PC-9 (cell line): ENCODE results near the gene ERC1. TPM values are rescaled to one million over a fixed set of nuclear protein-coding genes. Genes with fewer than 3 reads are reported as not detected.

ENCODE experiments used
- BruUV-seq: library from RNA; stranded (reverse); fragments of 400-500 nt; replicated peaks from 2 replicates; lab custom pipeline; 2021; lab: Mats Ljungman, UMichigan
- CTCF ChIA-PET: fragments of 300-600 bp; sonication (Branson Sonifier 250); formaldehyde crosslinking; loops from one replicate; lab custom pipeline; 2022; ENCODE audit warnings: antibody characterized with exemption; lab: Charles Lee
- POLR2A ChIA-PET: fragments of 300-600 bp; sonication (Branson Sonifier 250); formaldehyde crosslinking; loops from one replicate; lab custom pipeline; 2022; ENCODE audit warnings: antibody characterized with exemption; ENCODE audit not compliant: unreplicated experiment; lab: Charles Lee
- DNase-seq, 2 experiments: peaks; one replicate each; pipeline versions ENCODE4 v3.0.0 to v3.0.0-alpha.2; 2015 to 2022; ENCODE audit warnings: mixed read lengths in 1 of 2
- H2AFZ ChIP-seq: fragments of 200-600 bp; sonication (generic); 2 replicates; pipeline ENCODE4 v1.8.1; 2017; ENCODE audit warnings: antibody characterized with exemption
- H3F3A ChIP-seq: fragments of 200-600 bp; sonication (generic); 2 replicates; pipeline ENCODE4 v1.8.1; 2017; ENCODE audit warnings: antibody characterized with exemption, mild to moderate bottlenecking, low read depth; ENCODE audit not compliant: insufficient read depth
- H3K27ac ChIP-seq: fragments of 200-600 bp; sonication (generic); 2 replicates; pipeline ENCODE4 v1.6.1; 2016; ENCODE audit warnings: mixed run types
- H3K27me3 ChIP-seq: fragments of 200-600 bp; sonication (generic); 2 replicates; pipeline ENCODE4 v1.6.1; 2016; ENCODE audit warnings: low read depth, mixed run types; ENCODE audit not compliant: insufficient read depth
- H3K36me3 ChIP-seq: fragments of 200-600 bp; sonication (generic); 2 replicates; pipeline ENCODE4 v1.6.1; 2016; ENCODE audit warnings: low read depth, mixed run types
- H3K4me1 ChIP-seq: fragments of 200-600 bp; sonication (generic); replicated peaks from 2 replicates; pipeline ENCODE4 v1.6.1; 2016; ENCODE audit warnings: mixed run types; ENCODE audit not compliant: insufficient read depth
- H3K4me2 ChIP-seq: fragments of 200-600 bp; sonication (generic); 2 replicates; pipeline ENCODE4 v1.6.1; 2017; ENCODE audit warnings: mixed run types
- H3K4me3 ChIP-seq: fragments of 200-600 bp; sonication (generic); 2 replicates; pipeline ENCODE4 v1.6.1; 2016; ENCODE audit warnings: mixed run types
- H3K79me2 ChIP-seq: fragments of 200-600 bp; sonication (generic); 2 replicates; pipeline ENCODE4 v1.6.1; 2017; ENCODE audit warnings: low read depth, mixed run types
- H3K9me2 ChIP-seq: fragments of 200-600 bp; sonication (generic); 2 replicates; pipeline ENCODE4 v1.8.1; 2017; ENCODE audit warnings: mild to moderate bottlenecking; ENCODE audit not compliant: insufficient read depth
- H3K9me3 ChIP-seq: fragments of 200-600 bp; sonication (generic); 2 replicates; pipeline ENCODE4 v1.8.1; 2016; ENCODE audit warnings: low read depth; ENCODE audit not compliant: insufficient read depth
- H4K20me1 ChIP-seq: fragments of 200-600 bp; sonication (generic); 2 replicates; pipeline ENCODE4 v1.8.1; 2017; ENCODE audit not compliant: insufficient read depth
- CTCF ChIP-seq: fragments of 200-600 bp; sonication (generic); conservative IDR thresholded peaks from 2 replicates; pipeline ENCODE4 v1.6.1; 2017; ENCODE audit warnings: mixed run types, antibody characterized with exemption, mild to moderate bottlenecking, moderate library complexity
- EZH2 ChIP-seq: fragments of 200-600 bp; sonication (generic); IDR thresholded peaks from 2 replicates; pipeline ENCODE4 v1.8.0; 2017; ENCODE audit warnings: antibody characterized with exemption, low read depth
- intact Hi-C: fragments of 100-400 bp; cut with micrococcal nuclease; formaldehyde crosslinking; loops from one replicate; pipeline ENCODE4 v1.10.0; 2022; ENCODE audit not compliant: unreplicated experiment
- total RNA-seq: library from RNA; stranded (reverse); gene quantifications from 2 replicates; pipeline ENCODE4 v1.2.3, GENCODE V29; 2021

The ERC1 gene
- total RNA-seq, 1 experiment from 2014 or later = 52.0 TPM

DNA sequence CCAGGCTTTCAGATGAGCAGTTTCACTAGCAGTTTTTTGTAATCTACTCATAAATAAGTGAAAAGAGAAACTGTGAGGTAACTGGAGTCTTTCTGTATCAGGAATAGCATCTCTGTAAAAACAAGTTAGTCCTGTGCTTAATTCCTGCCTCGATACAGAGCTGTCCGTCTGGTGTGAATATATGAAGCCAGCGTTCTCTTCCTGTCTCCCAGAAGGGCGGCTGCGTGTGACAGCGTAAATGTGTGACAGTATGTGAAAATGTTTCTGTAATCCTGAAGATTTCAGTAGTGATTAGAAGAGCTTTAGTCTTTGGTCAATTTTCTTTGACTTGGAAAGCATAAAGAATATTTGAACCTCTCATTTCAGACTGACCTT is 453.1 kb downstream of the ERC1 start:
- no TSS peak for BruUV-seq
- no peak overlapping the region for H3K4me2 ChIP-seq
- no peak overlapping the region for H3K4me3 ChIP-seq
- CTCF ChIA-PET = no interaction called here
- H3K27me3 ChIP-seq = no peaks in the 10 kb centered on the region
- TF ChIP-seq EZH2 (no peak), CTCF (no peak)
- H2AFZ ChIP-seq = no peak overlapping the region
- H3K4me1 ChIP-seq = no peaks in the 10 kb centered on the region
- intact Hi-C loops = no loop called here
- no peaks in the 10 kb centered on the region for H3F3A ChIP-seq
- POLR2A ChIA-PET = interaction anchor here (0.6 kb wide), 2 partner anchors 26 to 55 kb away, joined by 4 to 7 read pairs; no protein-coding TSS in a partner anchor
- no peaks in the 10 kb centered on the region for H3K36me3 ChIP-seq
- H3K9me3 ChIP-seq = no peaks in the 10 kb centered on the region
- H3K79me2 ChIP-seq = no peaks in the 10 kb centered on the region
- H3K9me2 ChIP-seq = no peaks in the 10 kb centered on the region
- DNase-seq = no peak
- H3K27ac ChIP-seq = no peak overlapping the region
- H4K20me1 ChIP-seq = no peaks in the 10 kb centered on the region

DNA sequence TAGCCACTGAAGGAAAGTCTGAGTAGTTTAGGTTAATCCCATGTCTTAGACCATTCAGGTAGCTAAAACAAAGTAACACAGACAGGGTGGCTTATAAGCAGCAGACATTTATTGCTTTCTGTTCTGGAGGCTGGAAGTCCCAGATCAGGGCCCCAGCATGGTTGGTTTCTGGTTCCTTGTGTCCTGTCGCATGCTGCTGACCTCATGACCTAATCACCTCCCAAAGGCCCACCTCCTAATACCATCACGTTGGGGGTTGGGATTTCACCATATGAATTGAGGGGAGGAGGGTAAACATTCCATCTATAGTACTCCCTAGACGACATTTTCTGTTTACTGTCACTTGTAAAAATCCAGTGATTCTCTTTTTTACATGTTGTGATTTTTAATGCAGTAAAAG is 454.8 kb downstream of the ERC1 start:
- no peaks in the 10 kb centered on the region for H3K27me3 ChIP-seq
- no peaks in the 10 kb centered on the region for H3K9me2 ChIP-seq
- no peaks in the 10 kb centered on the region for H3K4me1 ChIP-seq
- BruUV-seq = no TSS peak
- ChIA-PET CTCF (no interaction called here), POLR2A (interaction anchor here (0.6 kb wide), 1 partner anchor 58 kb away, joined by 4 read pairs; no protein-coding TSS in a partner anchor)
- no peaks in the 10 kb centered on the region for H3K36me3 ChIP-seq
- no peak for DNase-seq
- H3F3A ChIP-seq = no peaks in the 10 kb centered on the region
- H3K4me3 ChIP-seq = no peak overlapping the region
- H4K20me1 ChIP-seq = no peaks in the 10 kb centered on the region
- TF ChIP-seq CTCF (no peak), EZH2 (no peak)
- no peak overlapping the region for H3K4me2 ChIP-seq
- intact Hi-C loops = no loop called here
- H3K27ac ChIP-seq = no peak overlapping the region
- no peaks in the 10 kb centered on the region for H3K79me2 ChIP-seq
- H2AFZ ChIP-seq = no peak overlapping the region
- H3K9me3 ChIP-seq = no peaks in the 10 kb centered on the region

- Histone ChIP-seq H4K20me1 (no peaks in the 10 kb centered on the region), H3F3A (no peaks in the 10 kb centered on the region), H3K4me3 (no peak overlapping the region), H3K4me2 (no peak overlapping the region), H3K27me3 (no peaks in the 10 kb centered on the region), H3K4me1 (no peaks in the 10 kb centered on the region), H3K9me2 (no peaks in the 10 kb centered on the region), H3K9me3 (no peaks in the 10 kb centered on the region), H2AFZ (no peak overlapping the region), H3K79me2 (no peaks in the 10 kb centered on the region), H3K27ac (no peak overlapping the region), H3K36me3 (no peaks in the 10 kb centered on the region)
- CTCF ChIA-PET = no interaction called here
- POLR2A ChIA-PET = no interaction called here
- intact Hi-C loops = no loop called here
- no peak for DNase-seq
- TF ChIP-seq EZH2 (no peak), CTCF (no peak)
- no TSS peak for BruUV-seq
These were observed 457.3 kb downstream of the ERC1 start for GRCh38 chr12:1448336-1448735.
